HG03066 (cell line): ENCODE measurements around the gene F2RL1.
"Not testable (repeated sequence)": the region's sequence is repeated elsewhere in the genome, so short reads cannot be mapped to it uniquely, and the experiment has no call there.

Source experiments
- ATAC-seq: cut with Tn5 transposase; IDR thresholded peaks from one replicate; pipeline ENCODE4 v1.9.1; 2021; ENCODE audit warnings: low read depth; ENCODE audit not compliant: unreplicated experiment

Gene F2RL1

GRCh38 chr5:76805821-76806505, 12.9 kb upstream of the F2RL1 start:
- ATAC-seq = no peak

- no peak for ATAC-seq
These were observed 11.5 kb upstream of the F2RL1 start for GRCh38 chr5:76807296-76807695.

- no peak for ATAC-seq
These were observed 10.6 kb upstream of the F2RL1 start for GRCh38 chr5:76808141-76808691.

- no peak for ATAC-seq
These were observed 9.7 kb upstream of the F2RL1 start for GRCh38 chr5:76809141-76809540.

- no peak for ATAC-seq
These were observed 8.6 kb upstream of the F2RL1 start for GRCh38 chr5:76810236-76810635.

GRCh38 chr5:76811214-76811613, 7.6 kb upstream of the F2RL1 start:
- no peak for ATAC-seq

GRCh38 chr5:76812209-76812608, 6.6 kb upstream of the F2RL1 start:
- ATAC-seq = not testable (repeated sequence)

GRCh38 chr5:76813982-76814562, 4.8 kb upstream of the F2RL1 start:
- ATAC-seq = no peak

- ATAC-seq = no peak
These were observed 2.6 kb upstream of the F2RL1 start for GRCh38 chr5:76816110-76816831.

- ATAC-seq = no peak
These were observed 1.2 kb downstream of the F2RL1 start for GRCh38 chr5:76819851-76820525.

- ATAC-seq = no peak
These were observed 1.7 kb downstream of the F2RL1 start for GRCh38 chr5:76820526-76820890.

- ATAC-seq = no peak
These were observed 2.3 kb downstream of the F2RL1 start for GRCh38 chr5:76821136-76821535.

GRCh38 chr5:76822105-76822731, 3.4 kb downstream of the F2RL1 start:
- ATAC-seq = not testable (repeated sequence)

GRCh38 chr5:76826416-76826815, 7.6 kb downstream of the F2RL1 start:
- ATAC-seq = not testable (repeated sequence)

GRCh38 chr5:76831110-76831452, 12.3 kb downstream of the F2RL1 start:
- ATAC-seq = no peak

- ATAC-seq = no peak
These were observed 17.4 kb downstream of the F2RL1 start for GRCh38 chr5:76836181-76836580.

GRCh38 chr5:76836585-76836984, 17.8 kb downstream of the F2RL1 start:
- ATAC-seq = no peak

- no peak for ATAC-seq
These were observed 19.8 kb downstream of the F2RL1 start for GRCh38 chr5:76838481-76839261.

GRCh38 chr5:76841361-76841760, 22.5 kb downstream of the F2RL1 start:
- ATAC-seq = no peak

GRCh38 chr5:76845890-76846289, 27.1 kb downstream of the F2RL1 start:
- no peak for ATAC-seq
